Caco-2 (cell line): ENCODE data around the gene KNDC1. TPM values are rescaled to one million over a fixed set of nuclear protein-coding genes. Genes with fewer than 3 reads are reported as not detected.

ENCODE experiments used
- BruUV-seq: library from RNA; stranded (reverse); fragments of 400-500 nt; replicated peaks from 2 replicates; lab custom pipeline; 2021; lab: Mats Ljungman, UMichigan
- CTCF ChIA-PET: fragments of 300-600 bp; sonication (Branson Sonifier 250); formaldehyde crosslinking; loops from one replicate; lab custom pipeline; 2022; ENCODE audit warnings: antibody characterized with exemption; lab: Charles Lee
- POLR2A ChIA-PET: fragments of 300-600 bp; sonication (Branson Sonifier 250); formaldehyde crosslinking; loops from one replicate; lab custom pipeline; 2022; ENCODE audit warnings: antibody characterized with exemption; lab: Charles Lee
- DNase-seq, 2 experiments: peaks; one replicate each; pipeline versions ENCODE4 v3.0.0 to v3.0.0-alpha.2; 2020 to 2022
- H3K27me3 ChIP-seq: replicated peaks from 2 replicates; pipeline ENCODE4 v1.6.0; 2011; ENCODE audit warnings: low read length; ENCODE audit not compliant: control insufficient read depth, insufficient read depth
- H3K36me3 ChIP-seq: 2 replicates; pipeline ENCODE4 v1.5.1; 2011; ENCODE audit warnings: low read length; ENCODE audit not compliant: control insufficient read depth, insufficient read depth
- H3K4me1 ChIP-seq: fragments of 250-450 bp; sonication (Bioruptor Pico); 2 replicates; pipeline ENCODE4 v1.5.1; 2020; ENCODE audit warnings: mild to moderate bottlenecking
- H3K4me3 ChIP-seq: 2 replicates; pipeline ENCODE4 v1.5.1; 2011; ENCODE audit warnings: low read depth, mild to moderate bottlenecking, control low read depth, low read length
- H3K9me3 ChIP-seq: fragments of 250-450 bp; sonication (Bioruptor Pico); 2 replicates; pipeline ENCODE4 v1.5.1; 2020; ENCODE audit warnings: mild to moderate bottlenecking, moderate library complexity
- H3K27ac Mint-ChIP-seq: one replicate; pipeline ENCODE4 v1.8.0; 2022; ENCODE audit warnings: mixed read lengths; ENCODE audit not compliant: unreplicated experiment
- H3K27me3 Mint-ChIP-seq: one replicate; pipeline ENCODE4 v1.8.0; 2022; ENCODE audit warnings: mixed read lengths; ENCODE audit not compliant: insufficient read depth, unreplicated experiment
- H3K36me3 Mint-ChIP-seq: one replicate; pipeline ENCODE4 v1.8.0; 2022; ENCODE audit warnings: mild to moderate bottlenecking, mixed read lengths; ENCODE audit not compliant: insufficient read depth, unreplicated experiment
- H3K4me1 Mint-ChIP-seq: one replicate; pipeline ENCODE4 v1.8.0; 2022; ENCODE audit warnings: low read depth, mixed read lengths; ENCODE audit not compliant: unreplicated experiment
- H3K4me3 Mint-ChIP-seq: one replicate; pipeline ENCODE4 v1.8.0; 2022; ENCODE audit warnings: mild to moderate bottlenecking, moderate library complexity, mixed read lengths; ENCODE audit not compliant: unreplicated experiment
- H3K9me3 Mint-ChIP-seq: one replicate; pipeline ENCODE4 v1.8.0; 2022; ENCODE audit warnings: mixed read lengths; ENCODE audit not compliant: unreplicated experiment
- intact Hi-C: fragments of 100-400 bp; cut with micrococcal nuclease; formaldehyde crosslinking; loops from one replicate; pipeline ENCODE4 v1.10.0; 2022; ENCODE audit not compliant: unreplicated experiment
- total RNA-seq: library from RNA; stranded (reverse); gene quantifications from 2 replicates; pipeline ENCODE4 v1.2.3, GENCODE V29; 2022
- TF ChIP-seq, protein P1 (sequence below), 2 experiments: fragments of 200-600 bp in 1 of 2; IDR thresholded peaks; 1 replicate in 1 of 2; 2 replicates in 1 of 2; pipeline versions ENCODE4 v1.5.1 to v1.8.0; 2011 to 2022; ENCODE audit warnings: antibody characterized with exemption in 1 of 2, control low read depth in 1 of 2, inconsistent platforms in 1 of 2, low read depth in 1 of 2, low read length in 1 of 2, mild to moderate bottlenecking in 1 of 2, moderate library complexity in 1 of 2; ENCODE audit not compliant: insufficient read depth in 1 of 2, severe bottlenecking in 1 of 2, unreplicated experiment in 1 of 2

The KNDC1 gene
- total RNA-seq, 1 experiment from 2014 or later: 3.2 TPM

GRCh38 chr10:133128126-133129070 is 31.6 kb upstream of the KNDC1 start:
- Histone ChIP-seq H3K36me3 (no peaks in the 10 kb centered on the region), H3K27me3 (no peaks in the 10 kb centered on the region; the same call in 1 of the 2 replicates), H3K4me3 (no peak overlapping the region), H3K9me3 (peaks cover 8% of the 10 kb centered on the region), H3K4me1 (no peaks in the 10 kb centered on the region; the same call in 1 of the 2 replicates)
- no peak overlapping the region for H3K4me3 Mint-ChIP-seq
- no peaks in the 10 kb centered on the region for H3K9me3 Mint-ChIP-seq
- H3K27ac Mint-ChIP-seq: no peak overlapping the region
- peaks cover 7% of the 10 kb centered on the region for H3K4me1 Mint-ChIP-seq
- intact Hi-C loops: no loop called here
- TF ChIP-seq, protein P1, sequence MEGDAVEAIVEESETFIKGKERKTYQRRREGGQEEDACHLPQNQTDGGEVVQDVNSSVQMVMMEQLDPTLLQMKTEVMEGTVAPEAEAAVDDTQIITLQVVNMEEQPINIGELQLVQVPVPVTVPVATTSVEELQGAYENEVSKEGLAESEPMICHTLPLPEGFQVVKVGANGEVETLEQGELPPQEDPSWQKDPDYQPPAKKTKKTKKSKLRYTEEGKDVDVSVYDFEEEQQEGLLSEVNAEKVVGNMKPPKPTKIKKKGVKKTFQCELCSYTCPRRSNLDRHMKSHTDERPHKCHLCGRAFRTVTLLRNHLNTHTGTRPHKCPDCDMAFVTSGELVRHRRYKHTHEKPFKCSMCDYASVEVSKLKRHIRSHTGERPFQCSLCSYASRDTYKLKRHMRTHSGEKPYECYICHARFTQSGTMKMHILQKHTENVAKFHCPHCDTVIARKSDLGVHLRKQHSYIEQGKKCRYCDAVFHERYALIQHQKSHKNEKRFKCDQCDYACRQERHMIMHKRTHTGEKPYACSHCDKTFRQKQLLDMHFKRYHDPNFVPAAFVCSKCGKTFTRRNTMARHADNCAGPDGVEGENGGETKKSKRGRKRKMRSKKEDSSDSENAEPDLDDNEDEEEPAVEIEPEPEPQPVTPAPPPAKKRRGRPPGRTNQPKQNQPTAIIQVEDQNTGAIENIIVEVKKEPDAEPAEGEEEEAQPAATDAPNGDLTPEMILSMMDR (IDR thresholded peaks at IDR 0.05; ENCODE audit: insufficient read depth in 1 of 2, low read depth in 1 of 2, low read length in 1 of 2, severe bottlenecking in 1 of 2, unreplicated experiment in 1 of 2): no peak
- H3K27me3 Mint-ChIP-seq: peaks cover 18% of the 10 kb centered on the region
- H3K36me3 Mint-ChIP-seq: peaks cover 6% of the 10 kb centered on the region
- POLR2A ChIA-PET: interaction anchor here (0.6 kb wide), 3 partner anchors 11 to 190 kb away, joined by 3 to 7 read pairs (median 5); no protein-coding TSS in a partner anchor
- CTCF ChIA-PET: interaction anchor here (0.6 to 1.2 kb wide), 2 partner anchors 179 to 190 kb away, joined by 3 to 9 read pairs; no protein-coding TSS in a partner anchor
- no TSS peak for BruUV-seq
- DNase-seq: peak in 1 of 2 experiments; percentile 35

DNA sequence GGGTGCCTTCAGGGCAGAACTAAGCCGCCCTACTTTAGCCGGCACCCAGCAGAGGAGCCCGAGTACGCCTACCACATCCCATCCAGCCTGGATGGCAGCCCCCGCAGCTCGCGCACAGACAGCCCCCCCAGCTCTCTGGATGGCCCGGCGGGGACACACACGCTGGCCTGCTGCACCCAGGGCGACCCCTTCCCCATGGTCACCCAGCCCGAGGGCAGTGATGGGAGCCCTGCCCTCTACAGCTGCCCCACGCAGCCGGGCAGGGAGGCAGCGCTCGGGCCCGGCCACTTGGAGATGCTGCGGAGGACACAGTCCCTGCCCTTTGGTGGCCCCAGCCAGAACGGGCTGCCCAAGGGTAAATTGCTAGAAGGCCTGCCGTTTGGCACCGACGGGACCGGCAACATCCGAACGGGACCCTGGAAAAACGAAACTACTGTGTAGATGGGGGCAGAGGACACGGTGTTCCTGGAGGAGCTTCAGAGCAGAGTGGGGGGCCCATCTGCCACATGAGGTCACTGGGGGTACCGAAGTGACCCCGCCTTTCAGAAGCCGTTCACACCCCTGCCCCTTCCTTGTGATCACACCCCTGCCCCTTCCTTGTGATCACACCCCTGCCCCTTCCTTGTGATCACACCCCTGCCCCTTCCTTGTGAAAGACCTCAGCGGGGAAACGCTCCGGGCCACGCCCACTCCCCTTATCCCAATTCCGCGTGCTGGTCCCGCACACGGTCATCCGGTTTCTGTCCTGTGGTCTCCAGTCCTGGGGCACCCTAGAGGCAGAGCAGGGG is 30.8 kb upstream of the KNDC1 start:
- ChIA-PET POLR2A (no interaction called here), CTCF (no interaction called here)
- Mint-ChIP-seq H3K4me1 (peaks cover 7% of the 10 kb centered on the region), H3K27ac (no peak overlapping the region), H3K9me3 (no peaks in the 10 kb centered on the region), H3K4me3 (no peak overlapping the region), H3K27me3 (peaks cover 13% of the 10 kb centered on the region), H3K36me3 (peaks cover 6% of the 10 kb centered on the region)
- peaks cover 8% of the 10 kb centered on the region for H3K9me3 ChIP-seq
- DNase-seq: peak in 1 of 2 experiments; percentile 37
- no peak overlapping the region for H3K4me3 ChIP-seq
- H3K36me3 ChIP-seq: no peaks in the 10 kb centered on the region
- no peaks in the 10 kb centered on the region; the same call in 1 of the 2 replicates for H3K4me1 ChIP-seq
- TF ChIP-seq, protein P1 (IDR thresholded peaks at IDR 0.05; ENCODE audit: insufficient read depth in 1 of 2, low read depth in 1 of 2, low read length in 1 of 2, severe bottlenecking in 1 of 2, unreplicated experiment in 1 of 2): no peak
- H3K27me3 ChIP-seq: no peaks in the 10 kb centered on the region
- no TSS peak for BruUV-seq
- intact Hi-C loops: no loop called here
